GM19463 (cell line): ENCODE data around the gene GATA3.

Experiments used
- ATAC-seq: cut with Tn5 transposase; IDR thresholded peaks from one replicate; pipeline ENCODE4 v1.9.1; 2021; ENCODE audit warnings: mild to moderate bottlenecking, moderate library complexity; ENCODE audit not compliant: unreplicated experiment

The GATA3 gene

DNA sequence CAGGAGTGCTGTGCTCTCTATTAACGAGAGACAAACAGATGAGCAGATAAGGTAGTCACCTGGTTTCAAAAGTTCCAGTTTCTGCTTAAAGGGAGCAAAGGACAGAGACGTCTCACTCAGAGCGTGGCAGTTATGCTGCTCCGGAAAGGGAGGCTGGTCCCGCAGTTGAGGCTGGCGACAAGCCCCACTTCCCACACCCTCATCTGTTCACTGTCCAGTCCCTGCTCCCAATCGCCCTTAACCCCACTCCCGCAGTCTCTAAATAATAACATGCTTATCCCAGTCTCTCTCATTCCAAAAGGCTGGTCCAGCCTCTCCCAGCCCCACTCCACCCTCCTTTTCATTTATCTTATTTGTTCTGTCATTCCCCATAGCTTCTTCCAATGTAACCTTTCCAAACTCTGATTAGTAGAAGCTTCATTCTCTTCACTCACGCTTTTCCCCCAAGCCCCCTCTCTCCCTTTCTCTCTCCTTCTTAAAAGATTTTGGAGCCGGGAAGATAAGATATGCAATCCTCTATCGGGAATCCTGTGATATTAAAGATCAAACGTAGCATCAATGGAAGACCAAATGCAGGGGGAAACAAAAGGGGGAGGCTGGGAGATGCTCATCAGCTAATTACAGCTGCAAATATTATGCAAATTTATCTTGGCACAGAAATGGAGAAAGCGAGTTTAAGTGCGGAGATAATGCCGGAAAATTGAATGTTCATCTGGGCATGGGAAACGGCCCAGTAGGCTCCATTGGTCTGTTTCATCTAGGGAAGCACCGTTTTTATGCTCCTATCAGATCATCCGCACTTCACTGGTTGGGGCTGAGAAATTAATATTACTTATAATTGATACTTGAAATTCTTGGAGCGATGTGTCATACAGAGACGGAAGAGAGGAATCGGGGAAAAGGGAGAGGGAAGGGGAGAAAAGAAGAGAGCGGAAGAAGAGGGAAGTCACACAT lies 16.3 kb upstream of the GATA3 start:
- ATAC-seq = no peak

- no peak for ATAC-seq
Measured at GRCh38 chr10:8039321-8039881, 15.1 kb upstream of the GATA3 start.

DNA sequence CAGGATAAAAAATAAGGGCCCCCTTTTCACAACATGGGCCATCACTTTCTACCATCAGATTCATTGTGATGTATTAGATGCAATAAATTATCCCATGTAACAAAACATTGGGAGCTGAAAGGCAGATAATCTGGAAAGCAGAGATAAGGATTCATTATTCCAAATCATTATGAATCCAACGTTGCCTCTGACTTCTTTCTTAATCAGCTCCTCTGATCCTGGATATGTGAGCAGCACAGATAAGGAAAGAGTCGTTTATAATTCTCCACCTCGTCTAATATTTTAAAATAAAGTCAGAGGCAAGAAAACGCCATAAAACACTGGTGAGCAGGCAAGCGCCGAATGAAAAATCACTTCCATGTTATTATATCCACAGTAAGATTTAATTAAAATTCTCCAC lies 13.8 kb upstream of the GATA3 start:
- ATAC-seq = no peak

GRCh38 chr10:8041284-8041991 lies 13.1 kb upstream of the GATA3 start:
- no peak for ATAC-seq

GRCh38 chr10:8041992-8042720 lies 12.3 kb upstream of the GATA3 start:
- ATAC-seq = no peak

GRCh38 chr10:8042721-8043568 lies 11.5 kb upstream of the GATA3 start:
- ATAC-seq = no peak

- no peak for ATAC-seq
Measured at GRCh38 chr10:8043569-8044306, 10.8 kb upstream of the GATA3 start.

GRCh38 chr10:8044331-8044907 lies 10.1 kb upstream of the GATA3 start:
- no peak for ATAC-seq

- ATAC-seq = no peak
Measured at GRCh38 chr10:8044908-8045725, 9.4 kb upstream of the GATA3 start.

GRCh38 chr10:8045726-8046494 lies 8.6 kb upstream of the GATA3 start:
- ATAC-seq = no peak

- no peak for ATAC-seq
Measured at GRCh38 chr10:8047452-8048280, 6.8 kb upstream of the GATA3 start.

GRCh38 chr10:8048281-8049008 lies 6.0 kb upstream of the GATA3 start:
- no peak for ATAC-seq

DNA sequence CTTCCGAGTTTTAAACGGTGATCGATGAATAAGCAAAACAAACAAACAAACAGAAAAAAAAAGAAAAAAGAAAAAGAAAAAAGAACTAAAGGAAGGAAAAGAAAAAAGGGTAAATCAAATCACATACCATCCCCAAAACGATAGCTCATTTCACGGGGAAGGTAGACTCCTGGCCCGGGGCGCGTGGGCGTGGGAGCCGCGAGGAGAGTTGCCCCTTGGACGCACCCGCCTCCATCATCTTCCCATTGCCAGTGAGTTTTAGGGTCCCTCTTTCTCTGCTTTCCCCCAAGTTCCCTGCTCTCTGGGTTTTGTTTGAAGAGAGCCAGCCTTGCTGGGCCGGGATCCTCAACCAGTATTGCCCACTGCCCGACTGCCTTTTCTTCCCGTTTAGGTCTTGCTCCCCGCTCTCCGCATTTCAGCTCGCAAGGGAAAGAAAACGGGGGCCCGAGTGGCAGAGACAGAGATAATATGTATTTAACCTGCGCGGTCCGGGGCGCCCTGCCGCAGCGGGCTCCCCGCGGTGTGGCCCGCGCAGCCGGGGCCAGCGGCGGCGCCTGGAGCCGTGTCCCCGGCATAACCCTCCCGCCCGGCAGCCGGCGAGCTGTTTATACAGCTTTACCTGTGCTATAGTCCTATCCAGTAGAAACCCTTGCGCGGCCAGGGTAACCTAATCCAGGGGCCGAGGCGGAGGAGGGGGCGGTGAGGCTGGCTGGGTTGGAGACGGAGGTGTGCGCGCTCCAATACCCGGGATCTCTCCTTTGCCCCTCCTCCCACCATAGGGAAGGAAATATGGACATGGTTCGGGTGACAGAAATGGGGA lies 5.2 kb upstream of the GATA3 start:
- no peak for ATAC-seq

DNA sequence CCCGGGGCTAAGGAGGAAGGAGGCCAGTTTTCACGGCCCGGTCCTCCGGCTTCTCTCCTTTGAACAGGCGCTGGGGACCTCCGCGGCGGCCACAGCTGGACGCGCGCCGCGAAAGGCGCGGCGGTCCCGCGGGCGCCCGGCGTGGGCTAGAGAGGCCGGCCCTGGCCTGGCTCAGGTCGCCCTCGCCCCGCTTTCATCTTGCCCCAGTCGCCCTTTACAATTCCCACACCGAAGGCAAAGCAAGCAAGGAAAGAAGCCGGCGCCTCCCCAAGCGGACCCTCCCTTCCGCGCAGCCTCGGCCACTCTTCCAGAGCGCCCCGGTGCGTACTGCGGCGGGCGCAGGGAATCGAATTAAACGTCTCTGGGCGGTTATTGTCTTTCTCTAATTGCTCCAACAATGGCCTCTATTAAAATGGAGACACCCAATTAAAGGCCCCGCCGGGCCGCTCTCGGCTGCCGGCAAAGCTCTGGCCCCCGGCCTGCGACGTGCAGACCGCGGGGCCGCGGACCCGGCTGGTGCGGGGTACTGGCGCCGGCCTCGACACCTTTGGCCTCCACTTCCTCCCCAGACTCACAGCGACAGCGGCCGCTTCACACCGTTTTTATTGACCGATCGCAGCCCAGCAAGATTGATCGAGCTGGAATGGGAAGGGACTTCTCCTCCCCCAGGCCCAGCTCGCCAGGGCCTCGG lies 4.5 kb upstream of the GATA3 start:
- ATAC-seq = no peak
